CD1c-positive myeloid dendritic cell (primary cell): ENCODE data around the gene TGFBR3.
"Not testable (repeated sequence)": the region's sequence is repeated elsewhere in the genome, so short reads cannot be mapped to it uniquely, and the experiment has no call there.

ENCODE experiments used
- DNase-seq: peaks from one replicate; pipeline ENCODE4 v3.0.0-alpha.2; 2016; ENCODE audit errors: extremely low spot score

The TGFBR3 gene

GRCh38 chr1:91851130-91852010 lies 34.6 kb downstream of the TGFBR3 start:
- no peak for DNase-seq

GRCh38 chr1:91850708-91851107 lies 35.2 kb downstream of the TGFBR3 start:
- no peak for DNase-seq

- no peak for DNase-seq
These were observed 38.1 kb downstream of the TGFBR3 start for GRCh38 chr1:91847851-91848250.

GRCh38 chr1:91846639-91847013 lies 39.3 kb downstream of the TGFBR3 start:
- DNase-seq = no peak

- DNase-seq = peak; percentile 6
These were observed 39.8 kb downstream of the TGFBR3 start for GRCh38 chr1:91846007-91846638.

- DNase-seq = no peak
These were observed 41.0 kb downstream of the TGFBR3 start for GRCh38 chr1:91844862-91845528.

GRCh38 chr1:91843843-91844242 lies 42.1 kb downstream of the TGFBR3 start:
- no peak for DNase-seq

GRCh38 chr1:91842563-91842962 lies 43.4 kb downstream of the TGFBR3 start:
- no peak for DNase-seq

- DNase-seq = no peak
These were observed 43.9 kb downstream of the TGFBR3 start for GRCh38 chr1:91842056-91842455.

- not testable (repeated sequence) for DNase-seq
These were observed 45.7 kb downstream of the TGFBR3 start for GRCh38 chr1:91840276-91840675.

- DNase-seq = no peak
These were observed 49.5 kb downstream of the TGFBR3 start for GRCh38 chr1:91836331-91837040.

GRCh38 chr1:91835087-91835521 lies 50.8 kb downstream of the TGFBR3 start:
- no peak for DNase-seq

GRCh38 chr1:91834549-91834948 lies 51.4 kb downstream of the TGFBR3 start:
- DNase-seq = not testable (repeated sequence)

GRCh38 chr1:91833946-91834345 lies 52.0 kb downstream of the TGFBR3 start:
- DNase-seq = no peak

GRCh38 chr1:91831132-91831930 lies 54.6 kb downstream of the TGFBR3 start:
- no peak for DNase-seq

- DNase-seq = no peak
These were observed 55.5 kb downstream of the TGFBR3 start for GRCh38 chr1:91830242-91831131.

GRCh38 chr1:91829293-91830153 lies 56.4 kb downstream of the TGFBR3 start:
- DNase-seq = no peak

GRCh38 chr1:91828583-91829281 lies 57.2 kb downstream of the TGFBR3 start:
- DNase-seq = no peak
